NT2/D1 (cell line): ENCODE measurements around the gene GRM2.

Experiments
- SUZ12 ChIP-seq: IDR thresholded peaks from 2 replicates; pipeline ENCODE4 v1.6.1; 2011; ENCODE audit not compliant: insufficient read length, insufficient read depth; ENCODE audit errors: extremely low read depth
- YY1 ChIP-seq: IDR thresholded peaks from 2 replicates; pipeline ENCODE4 v1.6.1; 2011; ENCODE audit not compliant: insufficient read length, insufficient read depth
- ZNF274 ChIP-seq: IDR thresholded peaks from 2 replicates; pipeline ENCODE4 v1.6.1; 2011; ENCODE audit warnings: mild to moderate bottlenecking, low read depth, low read length

DNA sequence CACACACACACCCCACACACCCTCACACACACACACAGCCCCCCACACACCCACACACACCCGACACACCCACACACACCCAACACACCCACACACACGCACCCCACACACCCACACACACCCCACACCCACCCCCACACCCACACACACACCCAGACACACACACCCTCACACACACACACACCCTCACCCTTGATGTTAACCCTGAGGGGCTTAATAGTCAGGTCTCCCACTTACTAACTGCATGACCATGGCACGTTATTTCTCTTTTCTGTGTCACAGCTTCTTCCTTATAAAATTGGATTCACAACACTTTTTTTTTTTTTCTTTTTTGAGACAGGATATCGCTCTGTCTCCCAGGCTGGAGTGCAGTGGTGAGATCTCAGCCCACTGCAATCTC is 2.8 kb downstream of the GRM2 start:
- TF ChIP-seq ZNF274 (no peak), YY1 (no peak), SUZ12 (no peak)
